DMS53 (cell line): ENCODE measurements around the gene STBD1.
"Not testable (repeated sequence)": the region's sequence is repeated elsewhere in the genome, so short reads cannot be mapped to it uniquely, and the experiment has no call there.

Experiments
- DNase-seq: peaks from one replicate; lab custom pipeline; 2025; lab: John Stamatoyannopoulos, UW

STBD1 gene

GRCh38 chr4:76322236-76322635, 15.7 kb downstream of the STBD1 start:
- no peak for DNase-seq

GRCh38 chr4:76325072-76325471, 18.5 kb downstream of the STBD1 start:
- DNase-seq: no peak

GRCh38 chr4:76326515-76326914, 20.0 kb downstream of the STBD1 start:
- DNase-seq: no peak

GRCh38 chr4:76334885-76335284, 28.4 kb downstream of the STBD1 start:
- no peak for DNase-seq

- peak; percentile 61 for DNase-seq
These were observed 32.8 kb downstream of the STBD1 start for GRCh38 chr4:76339364-76339763.

GRCh38 chr4:76341063-76341462, 34.5 kb downstream of the STBD1 start:
- peak; percentile 32 for DNase-seq

GRCh38 chr4:76342191-76342590, 35.7 kb downstream of the STBD1 start:
- peak; percentile 49 for DNase-seq

GRCh38 chr4:76342803-76343202, 36.3 kb downstream of the STBD1 start:
- no peak for DNase-seq

GRCh38 chr4:76354517-76355473, 48.3 kb downstream of the STBD1 start:
- DNase-seq: no peak

GRCh38 chr4:76357981-76358380, 51.4 kb downstream of the STBD1 start:
- no peak for DNase-seq

GRCh38 chr4:76359881-76360466, 53.4 kb downstream of the STBD1 start:
- not testable (repeated sequence) for DNase-seq
